ENCODE results near the gene ASCL3. TPM values are rescaled to one million over a fixed set of nuclear protein-coding genes. Genes with fewer than 3 reads are reported as not detected.

Gene ASCL3
- total RNA-seq, 6 donors from 2014 or later: not detected

DNA sequence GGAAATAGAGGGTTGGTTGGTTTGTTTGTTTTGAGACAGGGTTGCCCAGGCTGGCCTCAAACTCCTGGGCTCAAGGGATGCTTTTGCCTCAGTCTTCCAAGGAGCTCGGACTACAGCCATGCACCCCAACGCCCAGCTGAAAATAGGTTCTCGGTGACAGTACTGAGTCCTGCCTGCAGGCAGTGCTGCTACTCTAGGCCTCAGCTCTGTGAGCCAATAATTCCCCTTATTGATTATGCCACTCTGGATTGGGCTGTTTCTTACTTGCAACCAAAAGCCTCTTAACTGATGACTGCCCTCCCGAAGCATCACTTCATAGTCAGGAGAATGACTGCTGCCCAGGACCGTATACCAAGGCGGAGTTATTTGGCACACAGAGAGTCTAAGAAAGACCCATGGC, 8.9 kb downstream of the ASCL3 start:
- Histone ChIP-seq H3K27me3 (no peaks in the 10 kb centered on the region), H3K4me1 (no peaks in the 10 kb centered on the region), H3K9me3 (no peaks in the 10 kb centered on the region), H3K27ac (no peak overlapping the region), H3K36me3 (no peaks in the 10 kb centered on the region), H3K4me3 (no peak overlapping the region)
- ATAC-seq (ENCODE audit: low FRiP score in 2 of 2) (no peak), DNase-seq (no peak)
- WGBS, 2 donors: 94 to 99% methylated on average over 6 of the region's 6 CpGs
- TF ChIP-seq EP300 (IDR thresholded peaks at IDR 0.05) (no peak), POLR2A (IDR thresholded peaks at IDR 0.05) (no peak)
- TF ChIP-seq, protein P1, sequence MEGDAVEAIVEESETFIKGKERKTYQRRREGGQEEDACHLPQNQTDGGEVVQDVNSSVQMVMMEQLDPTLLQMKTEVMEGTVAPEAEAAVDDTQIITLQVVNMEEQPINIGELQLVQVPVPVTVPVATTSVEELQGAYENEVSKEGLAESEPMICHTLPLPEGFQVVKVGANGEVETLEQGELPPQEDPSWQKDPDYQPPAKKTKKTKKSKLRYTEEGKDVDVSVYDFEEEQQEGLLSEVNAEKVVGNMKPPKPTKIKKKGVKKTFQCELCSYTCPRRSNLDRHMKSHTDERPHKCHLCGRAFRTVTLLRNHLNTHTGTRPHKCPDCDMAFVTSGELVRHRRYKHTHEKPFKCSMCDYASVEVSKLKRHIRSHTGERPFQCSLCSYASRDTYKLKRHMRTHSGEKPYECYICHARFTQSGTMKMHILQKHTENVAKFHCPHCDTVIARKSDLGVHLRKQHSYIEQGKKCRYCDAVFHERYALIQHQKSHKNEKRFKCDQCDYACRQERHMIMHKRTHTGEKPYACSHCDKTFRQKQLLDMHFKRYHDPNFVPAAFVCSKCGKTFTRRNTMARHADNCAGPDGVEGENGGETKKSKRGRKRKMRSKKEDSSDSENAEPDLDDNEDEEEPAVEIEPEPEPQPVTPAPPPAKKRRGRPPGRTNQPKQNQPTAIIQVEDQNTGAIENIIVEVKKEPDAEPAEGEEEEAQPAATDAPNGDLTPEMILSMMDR (IDR thresholded peaks at IDR 0.05): no peak

DNA sequence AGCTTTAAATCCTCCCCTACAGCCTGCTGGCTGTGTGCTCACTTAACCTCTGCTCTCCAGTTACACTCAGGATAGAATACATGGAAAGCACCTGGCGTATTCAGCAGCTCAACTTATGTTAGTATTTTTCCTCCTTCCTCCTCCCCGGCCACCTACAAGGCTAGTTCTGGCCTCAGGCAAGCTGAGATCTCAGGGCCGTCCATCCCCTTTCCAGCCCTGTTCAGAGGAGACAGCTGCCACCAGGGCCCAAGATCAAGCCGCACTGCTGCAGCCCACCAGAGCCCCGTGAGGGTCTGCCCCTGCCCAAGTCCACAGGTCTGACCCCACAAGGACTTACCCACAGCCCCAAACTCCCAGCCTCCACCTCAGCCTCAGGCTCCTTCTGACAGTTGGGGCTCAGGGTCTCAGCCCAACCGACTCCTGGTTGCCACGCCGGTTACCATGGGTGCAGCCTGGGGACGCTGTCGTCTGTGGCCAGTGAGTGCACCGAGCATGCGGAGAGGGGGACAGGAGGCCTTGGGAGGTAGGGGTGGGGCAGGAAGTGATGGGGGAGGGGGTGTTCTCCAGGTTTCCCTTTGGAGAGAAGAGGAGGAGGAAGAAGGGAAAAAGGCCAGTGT, 10.1 kb downstream of the ASCL3 start, which contains the start of gene C11orf16:
Gene C11orf16, minus strand, starts transcription at position 384 of the 617 bp plus-strand sequence. CDS start 639 bp downstream, outside the sequence.
- DNase-seq (no peak), ATAC-seq (ENCODE audit: low FRiP score in 2 of 2) (peak in 1 of 2 donors; percentile 12)
- H3K4me1 ChIP-seq: no peaks in the 10 kb centered on the region
- H3K27ac ChIP-seq: no peak within 1 kb of the TSS
- H3K27me3 ChIP-seq: no peaks in the 10 kb centered on the region
- TF ChIP-seq EP300 (IDR thresholded peaks at IDR 0.05) (no peak), POLR2A (IDR thresholded peaks at IDR 0.05) (peak in 1 of 4 donors; percentile 21)
- H3K36me3 ChIP-seq: no peaks in the 10 kb centered on the region
- 81 to 88% methylated on average over 12 of the region's 12 CpGs for WGBS, 2 donors
- H3K9me3 ChIP-seq: no peaks in the 10 kb centered on the region
- H3K4me3 ChIP-seq: peak within 1 kb of the TSS in 2 of 4 donors; percentile 4 to 8

DNA sequence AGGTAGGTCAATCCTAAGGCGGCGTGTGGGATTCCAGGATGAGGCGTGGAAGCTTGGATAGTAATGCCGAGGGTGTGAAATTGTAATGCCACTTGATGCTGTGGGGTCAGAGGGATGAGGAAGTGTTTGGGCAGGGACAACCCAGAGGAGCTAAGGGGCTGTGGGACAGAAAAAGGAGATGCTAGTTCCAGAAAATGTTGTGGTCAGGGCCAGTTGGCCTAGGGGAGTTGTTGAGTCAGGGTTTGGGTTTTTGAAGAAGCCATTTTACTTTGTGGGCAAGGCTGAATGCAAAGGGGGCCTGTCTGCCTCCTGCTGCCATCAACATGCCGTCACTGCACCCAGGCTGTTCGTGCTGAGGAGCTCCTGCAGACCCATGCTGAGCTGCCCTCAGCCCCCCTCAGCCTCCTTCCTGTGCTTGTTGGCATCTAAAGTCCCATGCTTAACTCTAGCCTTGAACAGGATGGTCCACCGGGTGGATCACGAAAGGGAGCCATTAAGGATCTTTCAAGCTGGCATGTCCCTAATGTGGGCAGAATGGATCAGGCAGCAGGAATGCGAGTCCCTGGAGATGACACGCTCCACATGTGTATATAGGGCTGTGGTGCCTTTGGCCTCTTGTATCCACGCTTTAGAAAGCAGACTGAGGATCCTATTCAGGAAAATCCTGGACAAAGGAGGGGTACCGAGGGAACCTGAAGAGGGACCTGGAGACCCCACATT, 12.2 kb downstream of the ASCL3 start:
- 90 to 96% methylated on average over 12 of the region's 12 CpGs for WGBS, 2 donors
- no peak overlapping the region for H3K27ac ChIP-seq
- no peaks in the 10 kb centered on the region for H3K36me3 ChIP-seq
- H3K4me3 ChIP-seq: no peak overlapping the region
- DNase-seq: no peak
- H3K9me3 ChIP-seq: no peaks in the 10 kb centered on the region
- no peaks in the 10 kb centered on the region for H3K4me1 ChIP-seq
- no peak for ATAC-seq (ENCODE audit: low FRiP score in 2 of 2)
- no peaks in the 10 kb centered on the region for H3K27me3 ChIP-seq
- TF ChIP-seq EP300 (IDR thresholded peaks at IDR 0.05): no peak
- no peak for TF ChIP-seq POLR2AphosphoS5 (IDR thresholded peaks at IDR 0.05)

DNA sequence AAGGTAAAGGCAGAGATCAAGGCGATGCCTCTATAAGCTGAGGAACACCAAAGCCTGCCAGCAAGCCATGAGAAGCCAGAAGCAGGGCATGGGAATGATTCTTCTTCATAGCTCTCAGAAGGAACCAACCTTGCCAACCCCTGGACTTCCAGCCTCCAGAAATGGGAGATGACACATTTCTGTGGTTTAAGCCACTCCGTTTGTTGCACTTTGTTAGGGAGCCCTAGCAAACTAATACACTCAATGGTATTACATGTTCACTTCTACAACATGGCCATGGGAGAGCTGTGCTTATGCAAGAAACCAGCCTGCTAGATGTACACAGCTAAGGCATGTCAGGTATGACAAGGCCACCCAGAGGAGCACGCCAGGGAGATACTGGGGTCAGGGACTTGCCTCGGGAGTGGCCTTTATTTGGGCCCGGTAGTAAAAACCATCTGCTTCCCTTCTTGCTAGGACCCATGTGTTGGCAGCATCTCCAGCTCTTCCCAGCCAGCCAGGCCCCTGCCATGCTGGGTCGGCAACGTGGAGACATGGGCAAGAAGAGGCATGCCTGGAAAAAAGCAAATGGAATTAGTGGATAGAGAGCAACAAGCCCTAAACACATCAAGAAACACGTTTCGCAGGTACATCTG, 13.7 kb downstream of the ASCL3 start:
- 84 to 92% methylated on average over 9 of the region's 9 CpGs for WGBS, 2 donors
- Histone ChIP-seq H3K9me3 (no peaks in the 10 kb centered on the region), H3K4me1 (no peaks in the 10 kb centered on the region), H3K27me3 (no peaks in the 10 kb centered on the region), H3K4me3 (no peak overlapping the region), H3K27ac (no peak overlapping the region), H3K36me3 (no peaks in the 10 kb centered on the region)
- no peak for DNase-seq
- no peak for ATAC-seq (ENCODE audit: low FRiP score in 2 of 2)
- TF ChIP-seq, protein P1 (IDR thresholded peaks at IDR 0.05): no peak
- TF ChIP-seq POLR2A (IDR thresholded peaks at IDR 0.05) (no peak), EP300 (IDR thresholded peaks at IDR 0.05) (no peak), POLR2AphosphoS5 (IDR thresholded peaks at IDR 0.05) (no peak)

DNA sequence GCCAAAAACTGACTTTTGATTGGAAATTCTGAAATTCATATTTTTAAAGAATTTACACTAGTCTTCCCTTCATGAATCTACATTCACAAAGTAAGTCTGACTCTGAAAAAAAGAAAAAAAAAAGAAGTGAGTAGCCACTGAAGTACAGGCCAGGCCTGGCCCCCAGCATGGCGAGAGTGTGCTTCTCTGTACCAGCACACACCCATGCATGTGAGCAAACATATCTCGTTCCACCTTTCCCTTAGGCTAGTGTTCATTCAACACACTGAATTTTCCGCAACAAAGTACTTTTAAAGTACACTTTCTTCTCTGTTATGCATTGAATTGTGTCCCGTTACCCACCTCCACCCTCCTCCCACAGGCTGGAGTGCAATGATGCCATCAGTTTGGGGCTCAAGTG, 14.6 kb downstream of the ASCL3 start:
- ATAC-seq (ENCODE audit: low FRiP score in 2 of 2) (no peak), DNase-seq (no peak)
- Histone ChIP-seq H3K27me3 (no peaks in the 10 kb centered on the region), H3K4me1 (no peaks in the 10 kb centered on the region), H3K4me3 (no peak overlapping the region), H3K36me3 (peaks cover 0 to under 1% (median 0%) of the 10 kb centered on the region in 4 donors), H3K27ac (no peak overlapping the region), H3K9me3 (no peaks in the 10 kb centered on the region)
- no peak for TF ChIP-seq EP300 (IDR thresholded peaks at IDR 0.05)
- TF ChIP-seq, protein P1 (IDR thresholded peaks at IDR 0.05): no peak
- 87% methylated on average over 4 of the region's 4 CpGs for WGBS, 2 donors

All from upper lobe of left lung (tissue), 6 donors.